Measurements from ENCODE around the gene OTOS. TPM values are rescaled to one million over a fixed set of nuclear protein-coding genes. Genes with fewer than 3 reads are reported as not detected.

Gene OTOS
- total and polyA plus RNA-seq, 8 donors: not detected

- no peak overlapping the region for H3K27ac ChIP-seq
- ATAC-seq (no peak), FAIRE-seq (no peak), DNase-seq (peak in 1 of 6 donors; percentile 14)
- 69 to 80% methylated on average over 17 of the region's 17 CpGs for WGBS, 2 donors
- H3K4me1 ChIP-seq: no peaks in the 10 kb centered on the region
- intact Hi-C loops (cut with DNase I): no loop called here
- no peaks in the 10 kb centered on the region for H3K27me3 ChIP-seq
- no peak overlapping the region for H3K4me3 ChIP-seq
- TF ChIP-seq CTCF (IDR thresholded peaks at IDR 0.05): no peak
- H3K36me3 ChIP-seq: no peaks in the 10 kb centered on the region
- H3K9me3 ChIP-seq: no peaks in the 10 kb centered on the region
Observed at GRCh38 chr2:240155048-240155744, 14.7 kb upstream of the OTOS start.

GRCh38 chr2:240154606-240155005, 14.1 kb upstream of the OTOS start:
- intact Hi-C loops (cut with DNase I): no loop called here
- FAIRE-seq (no peak), ATAC-seq (no peak), DNase-seq (peak in 1 of 6 donors; percentile 22)
- Histone ChIP-seq H3K27ac (no peak overlapping the region), H3K4me3 (no peak overlapping the region), H3K9me3 (no peaks in the 10 kb centered on the region), H3K27me3 (no peaks in the 10 kb centered on the region), H3K36me3 (no peaks in the 10 kb centered on the region), H3K4me1 (no peaks in the 10 kb centered on the region)
- no peak for TF ChIP-seq CTCF (IDR thresholded peaks at IDR 0.05)
- 75 to 87% methylated on average over 8 of the region's 8 CpGs for WGBS, 2 donors

DNA sequence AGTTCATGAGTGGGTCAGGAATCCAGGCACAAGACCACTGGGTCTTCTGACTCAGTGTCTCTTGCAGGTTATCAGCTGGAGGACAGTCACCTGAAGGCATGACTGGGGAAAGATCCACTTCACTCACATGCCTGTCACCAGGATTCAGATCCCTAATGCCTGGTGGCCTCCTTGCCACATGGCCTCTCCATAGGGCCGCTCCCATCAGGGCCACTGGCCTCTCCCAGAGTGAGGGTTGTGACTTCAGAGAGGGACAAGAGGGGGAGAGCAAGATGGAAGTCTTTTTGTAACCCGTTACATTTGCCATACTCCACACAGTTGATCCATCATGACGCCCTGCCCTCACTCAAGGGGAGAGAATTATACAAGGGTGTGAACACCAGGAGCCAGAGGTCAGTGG, 13.0 kb upstream of the OTOS start:
- ATAC-seq (no peak), FAIRE-seq (no peak), DNase-seq (no peak)
- no peaks in the 10 kb centered on the region for H3K9me3 ChIP-seq
- WGBS, 2 donors: 64 to 66% methylated on average over 3 of the region's 3 CpGs
- no peak overlapping the region for H3K27ac ChIP-seq
- intact Hi-C loops (cut with DNase I): no loop called here
- H3K27me3 ChIP-seq: no peaks in the 10 kb centered on the region
- H3K4me1 ChIP-seq: no peaks in the 10 kb centered on the region
- no peak overlapping the region for H3K4me3 ChIP-seq
- no peaks in the 10 kb centered on the region for H3K36me3 ChIP-seq
- no peak for TF ChIP-seq CTCF (IDR thresholded peaks at IDR 0.05)

GRCh38 chr2:240151477-240152031, 11.1 kb upstream of the OTOS start:
- no peak overlapping the region for H3K4me3 ChIP-seq
- TF ChIP-seq CTCF (IDR thresholded peaks at IDR 0.05): no peak
- no peaks in the 10 kb centered on the region for H3K36me3 ChIP-seq
- H3K27ac ChIP-seq: no peak overlapping the region
- WGBS, 2 donors: 33% methylated on average over 15 of the region's 15 CpGs
- peak in 2 of 6 donors; percentile 2 to 34 for DNase-seq
- H3K27me3 ChIP-seq: no peaks in the 10 kb centered on the region
- no peaks in the 10 kb centered on the region for H3K4me1 ChIP-seq
- no peaks in the 10 kb centered on the region for H3K9me3 ChIP-seq
- no peak for FAIRE-seq
- intact Hi-C loops (cut with DNase I): no loop called here
- no peak for ATAC-seq
